Endometrial microvascular endothelial cells (primary cell): Measurements from ENCODE around the gene NEURL2. TPM values are rescaled to one million over a fixed set of nuclear protein-coding genes. Genes with fewer than 3 reads are reported as not detected.
"Not testable (repeated sequence)": the region's sequence is repeated elsewhere in the genome, so short reads cannot be mapped to it uniquely, and the experiment has no call there.

Source experiments
- in situ Hi-C: cut with HindIII; loops from 2 replicates; pipeline ENCODE4 v1.10.0; 2017; ENCODE audit warnings: low sequenced_read_pairs, low pct_unique_long_range_greater_than_20kb; ENCODE audit errors: inconsistent ontology term
- total RNA-seq: library from RNA; depleted of rRNA; stranded (reverse); fragments of >200 nt; gene quantifications from one replicate; pipeline ENCODE4 v1.2.3, GENCODE V29; 2015; ENCODE audit errors: inconsistent ontology term

The NEURL2 gene
- total RNA-seq, 1 donor from 2014 or later, result 1.5 TPM

GRCh38 chr20:45904583-45905504 lies 13.8 kb upstream of the NEURL2 start:
- in situ Hi-C loops, result no loop called here

GRCh38 chr20:45902199-45902701 lies 11.2 kb upstream of the NEURL2 start:
- in situ Hi-C loops, result no loop called here

- in situ Hi-C loops, result not testable (repeated sequence)
Measured at GRCh38 chr20:45901332-45901731, 10.3 kb upstream of the NEURL2 start.

GRCh38 chr20:45899046-45899835 lies 8.2 kb upstream of the NEURL2 start:
- in situ Hi-C loops, result no loop called here

- in situ Hi-C loops, result no loop called here
Measured at GRCh38 chr20:45898285-45898684, 7.3 kb upstream of the NEURL2 start.

- in situ Hi-C loops, result no loop called here
Measured at GRCh38 chr20:45897692-45898091, 6.7 kb upstream of the NEURL2 start.

- in situ Hi-C loops, result no loop called here
Measured at GRCh38 chr20:45897289-45897688, 6.3 kb upstream of the NEURL2 start.

GRCh38 chr20:45896641-45897161 lies 5.7 kb upstream of the NEURL2 start:
- in situ Hi-C loops, result no loop called here

- in situ Hi-C loops, result no loop called here
Measured at GRCh38 chr20:45894797-45895196, 3.8 kb upstream of the NEURL2 start.

GRCh38 chr20:45893831-45894230 lies 2.8 kb upstream of the NEURL2 start:
- in situ Hi-C loops, result no loop called here

- in situ Hi-C loops, result no loop called here
Measured at GRCh38 chr20:45892828-45893500, 2.0 kb upstream of the NEURL2 start.

GRCh38 chr20:45892049-45892825 lies 1.2 kb upstream of the NEURL2 start:
- in situ Hi-C loops, result no loop called here

GRCh38 chr20:45890077-45890984 lies 677 bp downstream of the NEURL2 start:
- in situ Hi-C loops, result no loop called here

- in situ Hi-C loops, result no loop called here
Measured at GRCh38 chr20:45888681-45889080, 2.3 kb downstream of the NEURL2 start.

GRCh38 chr20:45887346-45887715 lies 3.7 kb downstream of the NEURL2 start, which contains the start of gene SPATA25:
SPATA25 (minus strand) TSS chr20:45887622; CDS start chr20:45887590, 32 bp downstream.
- in situ Hi-C loops, result no loop called here

GRCh38 chr20:45886590-45887345 lies 4.2 kb downstream of the NEURL2 start:
- in situ Hi-C loops, result no loop called here

GRCh38 chr20:45883100-45883469 lies 7.9 kb downstream of the NEURL2 start:
- in situ Hi-C loops, result no loop called here
